Calu3 (cell line): ENCODE data around the gene C19orf44. TPM values are rescaled to one million over a fixed set of nuclear protein-coding genes. Genes with fewer than 3 reads are reported as not detected.
"Not testable (repeated sequence)": the region's sequence is repeated elsewhere in the genome, so short reads cannot be mapped to it uniquely, and the experiment has no call there.

Experiments used
- BruUV-seq: library from RNA; stranded (reverse); fragments of 400-500 nt; replicated peaks from 2 replicates; lab custom pipeline; 2021; lab: Mats Ljungman, UMichigan
- CTCF ChIA-PET: fragments of 300-600 bp; sonication (Branson Sonifier 250); formaldehyde crosslinking; loops from one replicate; lab custom pipeline; 2022; ENCODE audit warnings: antibody characterized with exemption; lab: Charles Lee
- DNase-seq: peaks from one replicate; pipeline ENCODE4 v3.0.0; 2022
- H3K27ac Mint-ChIP-seq: one replicate; pipeline ENCODE4 v1.8.0; 2022; ENCODE audit warnings: mixed read lengths; ENCODE audit not compliant: unreplicated experiment
- H3K27me3 Mint-ChIP-seq: one replicate; pipeline ENCODE4 v1.8.0; 2022; ENCODE audit warnings: mixed read lengths; ENCODE audit not compliant: unreplicated experiment
- H3K36me3 Mint-ChIP-seq: one replicate; pipeline ENCODE4 v1.8.0; 2022; ENCODE audit warnings: mild to moderate bottlenecking, moderate library complexity, mixed read lengths; ENCODE audit not compliant: insufficient read depth, unreplicated experiment
- H3K4me1 Mint-ChIP-seq: one replicate; pipeline ENCODE4 v1.8.0; 2022; ENCODE audit warnings: mild to moderate bottlenecking, low read depth, mixed read lengths; ENCODE audit not compliant: unreplicated experiment
- H3K4me3 Mint-ChIP-seq: one replicate; pipeline ENCODE4 v1.8.0; 2022; ENCODE audit warnings: mild to moderate bottlenecking, low read depth, moderate library complexity, mixed read lengths; ENCODE audit not compliant: unreplicated experiment
- H3K9me3 Mint-ChIP-seq: one replicate; pipeline ENCODE4 v1.8.0; 2022; ENCODE audit warnings: low read depth, mixed read lengths; ENCODE audit not compliant: unreplicated experiment
- intact Hi-C: fragments of 100-400 bp; cut with micrococcal nuclease; formaldehyde crosslinking; loops from one replicate; pipeline ENCODE4 v1.10.0; 2022; ENCODE audit not compliant: unreplicated experiment
- total RNA-seq: library from RNA; stranded (reverse); gene quantifications from 2 replicates; pipeline ENCODE4 v1.2.3, GENCODE V29; 2022
- TF ChIP-seq, protein P1 (sequence below): fragments of 200-600 bp; IDR thresholded peaks from one replicate; pipeline ENCODE4 v1.8.0; 2022; ENCODE audit warnings: antibody characterized with exemption; ENCODE audit not compliant: unreplicated experiment

C19orf44 gene
- total RNA-seq, 1 experiment from 2014 or later: 4.5 TPM

DNA sequence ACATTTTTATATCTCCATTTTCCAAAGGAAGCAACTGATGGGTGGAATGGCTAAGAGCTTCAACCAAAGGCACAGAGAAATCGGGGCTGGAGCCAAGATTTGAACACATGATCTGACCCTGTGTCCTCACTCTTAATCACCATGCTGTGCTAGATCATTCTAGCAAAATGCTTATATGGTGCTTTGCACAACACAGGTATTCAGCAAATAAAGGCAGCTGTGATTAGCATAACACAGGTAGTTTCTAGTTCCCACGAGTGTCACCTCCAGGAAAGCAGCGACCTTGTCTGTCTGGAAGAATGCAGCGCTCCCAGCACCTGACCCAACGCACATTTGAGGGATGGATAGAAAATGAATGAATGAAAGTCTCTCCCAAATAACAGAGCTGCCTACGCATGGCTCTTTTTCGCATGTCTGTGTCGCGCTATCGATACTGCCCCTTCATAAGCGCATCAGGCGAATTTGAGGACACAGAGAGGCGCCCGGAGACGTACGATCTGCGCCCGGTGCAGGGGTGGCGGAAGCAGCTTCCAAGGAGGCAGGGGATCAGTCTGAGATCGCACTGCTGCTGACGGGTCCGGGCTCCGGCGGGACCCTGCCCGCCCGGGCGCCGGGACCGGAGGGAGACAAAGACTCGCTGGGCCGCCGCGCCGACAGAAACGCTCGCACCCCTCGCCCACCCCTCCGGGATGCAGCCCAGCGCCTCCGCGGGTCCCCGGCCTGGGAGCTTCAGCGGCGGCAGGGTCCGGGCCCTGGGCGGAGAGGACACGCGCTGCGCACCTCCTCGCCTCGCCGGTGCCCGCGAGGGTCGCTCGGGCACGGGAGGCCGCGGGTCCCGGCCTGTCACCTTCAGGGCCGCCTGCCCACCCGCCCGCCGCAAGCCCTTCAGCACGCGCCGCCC is 25.0 kb upstream of the C19orf44 start:
- no peaks in the 10 kb centered on the region for H3K9me3 Mint-ChIP-seq
- TSS peak; percentile 36 for BruUV-seq
- no peaks in the 10 kb centered on the region for H3K27me3 Mint-ChIP-seq
- H3K27ac Mint-ChIP-seq: no peak overlapping the region
- peaks cover 24% of the 10 kb centered on the region for H3K4me1 Mint-ChIP-seq
- TF ChIP-seq, protein P1, sequence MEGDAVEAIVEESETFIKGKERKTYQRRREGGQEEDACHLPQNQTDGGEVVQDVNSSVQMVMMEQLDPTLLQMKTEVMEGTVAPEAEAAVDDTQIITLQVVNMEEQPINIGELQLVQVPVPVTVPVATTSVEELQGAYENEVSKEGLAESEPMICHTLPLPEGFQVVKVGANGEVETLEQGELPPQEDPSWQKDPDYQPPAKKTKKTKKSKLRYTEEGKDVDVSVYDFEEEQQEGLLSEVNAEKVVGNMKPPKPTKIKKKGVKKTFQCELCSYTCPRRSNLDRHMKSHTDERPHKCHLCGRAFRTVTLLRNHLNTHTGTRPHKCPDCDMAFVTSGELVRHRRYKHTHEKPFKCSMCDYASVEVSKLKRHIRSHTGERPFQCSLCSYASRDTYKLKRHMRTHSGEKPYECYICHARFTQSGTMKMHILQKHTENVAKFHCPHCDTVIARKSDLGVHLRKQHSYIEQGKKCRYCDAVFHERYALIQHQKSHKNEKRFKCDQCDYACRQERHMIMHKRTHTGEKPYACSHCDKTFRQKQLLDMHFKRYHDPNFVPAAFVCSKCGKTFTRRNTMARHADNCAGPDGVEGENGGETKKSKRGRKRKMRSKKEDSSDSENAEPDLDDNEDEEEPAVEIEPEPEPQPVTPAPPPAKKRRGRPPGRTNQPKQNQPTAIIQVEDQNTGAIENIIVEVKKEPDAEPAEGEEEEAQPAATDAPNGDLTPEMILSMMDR: no peak
- intact Hi-C loops: no loop called here
- H3K4me3 Mint-ChIP-seq: peak overlapping the region; percentile 75
- DNase-seq: no peak
- H3K36me3 Mint-ChIP-seq: peaks cover 8% of the 10 kb centered on the region
- CTCF ChIA-PET: interaction anchor here (0.6 to 0.7 kb wide), 2 partner anchors 25 to 43 kb away, joined by 3 to 4 read pairs; partner anchors contain the start of genes C19orf44 and CALR3

DNA sequence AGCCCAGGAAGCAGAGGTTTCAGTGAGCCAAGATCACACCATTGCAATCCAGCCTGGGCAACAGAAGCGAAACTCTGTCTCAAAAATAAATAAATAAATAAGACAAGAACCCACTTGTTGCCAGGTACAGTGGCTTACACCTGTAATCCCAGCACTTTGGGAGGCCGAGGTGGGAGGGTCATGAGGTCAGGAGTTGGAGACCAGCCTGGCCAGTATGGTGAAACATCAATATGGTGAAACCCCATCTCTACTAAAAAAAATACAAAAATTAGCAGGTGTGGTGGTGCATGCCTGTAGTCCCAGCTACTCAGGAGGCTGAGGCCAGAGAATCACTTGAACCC is 23.7 kb upstream of the C19orf44 start:
- CTCF ChIA-PET: interaction anchor here (0.6 kb wide), 1 partner anchor 1925 kb away, joined by 4 read pairs; no protein-coding TSS in a partner anchor
- H3K27ac Mint-ChIP-seq, intact Hi-C loops, H3K36me3 Mint-ChIP-seq, H3K9me3 Mint-ChIP-seq, DNase-seq, BruUV-seq, H3K27me3 Mint-ChIP-seq: not testable (repeated sequence)
- Mint-ChIP-seq H3K4me3 (peak overlapping the region; percentile 75), H3K4me1 (peaks cover 24% of the 10 kb centered on the region)

DNA sequence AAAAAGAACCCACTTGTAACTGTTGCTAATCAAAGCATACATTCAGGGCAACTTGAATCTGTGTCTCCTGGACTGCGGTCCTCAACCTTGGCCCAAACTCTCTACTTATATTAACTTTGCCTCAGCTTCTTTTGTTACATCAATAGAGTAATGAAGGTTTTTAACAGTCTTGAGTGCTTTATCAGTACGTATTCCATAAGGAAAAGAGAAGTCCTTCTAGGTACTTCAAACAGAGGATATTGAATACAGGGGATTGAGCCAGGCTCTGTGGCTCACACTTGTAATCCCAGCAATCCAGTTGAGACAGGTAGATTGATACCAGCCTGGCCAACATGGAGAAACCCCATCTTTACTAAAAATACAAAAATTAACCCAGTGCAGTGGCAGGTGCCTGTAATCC is 23.2 kb upstream of the C19orf44 start:
- H3K27ac Mint-ChIP-seq: no peak overlapping the region
- peaks cover 8% of the 10 kb centered on the region for H3K36me3 Mint-ChIP-seq
- no peak overlapping the region for H3K4me3 Mint-ChIP-seq
- no peak for DNase-seq
- no peaks in the 10 kb centered on the region for H3K9me3 Mint-ChIP-seq
- CTCF ChIA-PET: interaction anchor here (0.6 kb wide), 2 partner anchors 70 to 1925 kb away, joined by 4 read pairs; no protein-coding TSS in a partner anchor
- no peaks in the 10 kb centered on the region for H3K27me3 Mint-ChIP-seq
- TF ChIP-seq, protein P1: no peak
- intact Hi-C loops: no loop called here
- BruUV-seq: no TSS peak
- H3K4me1 Mint-ChIP-seq: peaks cover 24% of the 10 kb centered on the region

DNA sequence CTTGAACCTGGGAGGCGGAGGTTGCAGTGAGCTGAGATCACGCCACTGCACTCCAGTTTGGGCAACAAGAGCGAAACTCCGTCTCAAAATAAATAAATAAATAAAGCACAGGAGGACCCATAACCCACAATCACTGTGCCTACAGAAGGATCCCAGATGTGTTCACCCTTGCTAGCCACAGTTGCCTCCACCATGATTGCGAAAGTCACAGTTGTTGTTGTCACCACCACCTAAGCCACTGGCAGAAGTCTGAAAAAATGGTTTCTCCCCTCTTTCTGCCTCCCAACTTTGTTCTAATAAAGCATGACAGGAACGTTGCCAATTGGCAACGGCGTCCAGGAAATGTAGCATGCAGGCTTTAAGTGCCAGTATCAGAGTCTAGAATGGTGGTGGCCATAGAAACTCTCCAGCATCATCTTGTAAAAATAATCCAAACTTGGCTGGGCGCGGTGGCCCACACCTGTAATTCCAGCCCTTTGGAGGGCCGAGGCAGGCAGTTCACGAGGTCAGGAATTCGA is 22.3 kb upstream of the C19orf44 start:
- H3K27me3 Mint-ChIP-seq: no peaks in the 10 kb centered on the region
- intact Hi-C loops: no loop called here
- H3K4me1 Mint-ChIP-seq: peaks cover 21% of the 10 kb centered on the region
- H3K9me3 Mint-ChIP-seq: no peaks in the 10 kb centered on the region
- peaks cover 8% of the 10 kb centered on the region for H3K36me3 Mint-ChIP-seq
- CTCF ChIA-PET: interaction anchor here (0.6 kb wide), 1 partner anchor 69 kb away, joined by 4 read pairs; no protein-coding TSS in a partner anchor
- DNase-seq: no peak
- BruUV-seq: no TSS peak
- TF ChIP-seq, protein P1: no peak
- H3K27ac Mint-ChIP-seq: no peak overlapping the region
- H3K4me3 Mint-ChIP-seq: no peak overlapping the region
